Panc1 (cell line): ENCODE measurements around the gene ADD1.

Experiments used
- POLR2AphosphoS5 ChIP-seq: IDR thresholded peaks from 2 replicates; pipeline ENCODE4 v1.6.1; 2012; ENCODE audit warnings: mild to moderate bottlenecking, low read depth, low read length, moderate library complexity
- TF ChIP-seq, protein P1 (sequence below), 2 experiments: IDR thresholded peaks; 2 replicates each; pipeline ENCODE4 v1.6.1; 2011 to 2012; ENCODE audit warnings: low read depth in 2 of 2, control low read depth in 1 of 2, low read length in 1 of 2, mild to moderate bottlenecking in 1 of 2, moderate library complexity in 1 of 2; ENCODE audit not compliant: insufficient read depth in 1 of 2

GRCh38 chr4:2963966-2964471 lies 120.4 kb downstream of the ADD1 start:
- TF ChIP-seq POLR2AphosphoS5 = no peak
- TF ChIP-seq, protein P1, sequence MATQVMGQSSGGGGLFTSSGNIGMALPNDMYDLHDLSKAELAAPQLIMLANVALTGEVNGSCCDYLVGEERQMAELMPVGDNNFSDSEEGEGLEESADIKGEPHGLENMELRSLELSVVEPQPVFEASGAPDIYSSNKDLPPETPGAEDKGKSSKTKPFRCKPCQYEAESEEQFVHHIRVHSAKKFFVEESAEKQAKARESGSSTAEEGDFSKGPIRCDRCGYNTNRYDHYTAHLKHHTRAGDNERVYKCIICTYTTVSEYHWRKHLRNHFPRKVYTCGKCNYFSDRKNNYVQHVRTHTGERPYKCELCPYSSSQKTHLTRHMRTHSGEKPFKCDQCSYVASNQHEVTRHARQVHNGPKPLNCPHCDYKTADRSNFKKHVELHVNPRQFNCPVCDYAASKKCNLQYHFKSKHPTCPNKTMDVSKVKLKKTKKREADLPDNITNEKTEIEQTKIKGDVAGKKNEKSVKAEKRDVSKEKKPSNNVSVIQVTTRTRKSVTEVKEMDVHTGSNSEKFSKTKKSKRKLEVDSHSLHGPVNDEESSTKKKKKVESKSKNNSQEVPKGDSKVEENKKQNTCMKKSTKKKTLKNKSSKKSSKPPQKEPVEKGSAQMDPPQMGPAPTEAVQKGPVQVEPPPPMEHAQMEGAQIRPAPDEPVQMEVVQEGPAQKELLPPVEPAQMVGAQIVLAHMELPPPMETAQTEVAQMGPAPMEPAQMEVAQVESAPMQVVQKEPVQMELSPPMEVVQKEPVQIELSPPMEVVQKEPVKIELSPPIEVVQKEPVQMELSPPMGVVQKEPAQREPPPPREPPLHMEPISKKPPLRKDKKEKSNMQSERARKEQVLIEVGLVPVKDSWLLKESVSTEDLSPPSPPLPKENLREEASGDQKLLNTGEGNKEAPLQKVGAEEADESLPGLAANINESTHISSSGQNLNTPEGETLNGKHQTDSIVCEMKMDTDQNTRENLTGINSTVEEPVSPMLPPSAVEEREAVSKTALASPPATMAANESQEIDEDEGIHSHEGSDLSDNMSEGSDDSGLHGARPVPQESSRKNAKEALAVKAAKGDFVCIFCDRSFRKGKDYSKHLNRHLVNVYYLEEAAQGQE (IDR thresholded peaks at IDR 0.05; ENCODE audit: insufficient read depth in 1 of 2, low read depth in 2 of 2, low read length in 1 of 2) = no peak
